GM12892 (cell line): ENCODE measurements around the gene TOGARAM1.

Source experiments
- POLR2A ChIP-seq: IDR thresholded peaks from 2 replicates; pipeline ENCODE4 v1.6.1; 2011; ENCODE audit warnings: low read depth, low read length, control low read depth
- POLR2AphosphoS5 ChIP-seq: IDR thresholded peaks from 2 replicates; pipeline ENCODE4 v1.6.1; 2011; ENCODE audit warnings: low read depth, low read length, control low read depth
- TAF1 ChIP-seq: IDR thresholded peaks from 2 replicates; pipeline ENCODE4 v1.6.1; 2011; ENCODE audit warnings: low read depth, mild to moderate bottlenecking, control low read depth, low read length, borderline replicate concordance

- TF ChIP-seq POLR2AphosphoS5 = no peak
- no peak for TF ChIP-seq POLR2A
- TF ChIP-seq TAF1 = no peak
Measured at GRCh38 chr14:45112896-45113781, 151.1 kb downstream of the TOGARAM1 start.
